HG03280 (cell line): ENCODE results near the gene ENGASE.

Experiments
- ATAC-seq: cut with Tn5 transposase; IDR thresholded peaks from one replicate; pipeline ENCODE4 v1.9.1; 2021; ENCODE audit warnings: mild to moderate bottlenecking, moderate library complexity; ENCODE audit not compliant: unreplicated experiment

Gene ENGASE

DNA sequence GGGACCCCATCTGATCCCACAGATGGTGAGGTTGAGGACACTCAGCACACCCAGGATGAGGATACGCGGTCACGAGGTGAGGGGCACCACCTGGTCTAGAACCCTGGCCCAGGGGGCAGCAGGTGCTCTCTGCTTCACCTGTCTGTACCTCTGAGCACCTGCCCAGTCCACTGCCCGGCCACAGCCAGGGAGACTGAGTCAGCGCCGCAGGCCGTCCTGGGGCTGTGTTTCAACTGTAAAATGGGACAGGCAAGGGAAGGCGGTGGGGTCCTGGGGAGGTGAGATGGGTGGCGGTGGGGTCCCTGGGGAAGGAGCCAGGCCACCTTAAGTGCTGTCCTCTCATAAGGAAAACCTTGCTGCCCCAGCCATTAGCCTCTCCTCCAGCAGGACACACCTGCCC is 60.4 kb downstream of the ENGASE start:
- no peak for ATAC-seq

DNA sequence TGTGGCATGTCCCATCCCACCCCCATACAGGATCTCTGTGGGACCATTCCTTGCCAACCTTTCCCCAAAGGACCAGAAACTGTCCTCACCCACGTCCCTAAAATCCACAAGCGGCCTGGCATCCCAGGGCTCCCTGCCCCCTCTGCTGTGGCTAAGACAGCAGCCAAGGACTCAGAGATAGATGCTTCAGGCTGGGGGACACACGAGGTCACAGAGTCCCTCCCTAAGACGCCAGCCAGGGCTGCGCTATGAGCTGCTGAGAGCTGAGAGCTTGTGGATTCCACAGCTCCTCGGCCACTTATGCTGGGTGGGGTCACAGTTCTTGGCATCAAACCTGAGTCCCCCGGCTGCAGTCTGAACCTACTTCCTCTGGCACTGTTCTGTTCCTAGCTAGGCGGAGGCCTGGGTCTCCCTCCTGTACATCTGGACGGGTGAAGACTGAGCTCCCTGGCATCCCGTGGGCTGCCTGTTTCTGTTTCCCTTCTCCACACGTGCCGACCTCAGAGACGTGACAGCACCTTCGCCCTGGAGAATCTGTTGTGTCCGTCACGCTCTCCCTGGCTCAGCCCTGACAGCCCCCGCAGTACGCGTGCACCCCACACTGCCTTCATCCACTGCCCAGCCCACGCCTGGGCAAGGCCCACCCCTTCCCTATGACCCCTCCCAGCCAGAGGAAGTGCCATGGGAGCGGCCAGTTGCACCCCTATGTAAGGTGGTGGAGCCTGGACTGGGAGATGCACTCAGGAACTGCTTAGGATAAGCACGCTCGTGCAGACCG is 61.2 kb downstream of the ENGASE start:
- no peak for ATAC-seq
